ENCODE results near the gene TAGLN.
A peak's percentile ranks its signal among the peaks of the same experiment; 100 is the strongest.

Gene TAGLN

GRCh38 chr11:117230999-117231841 is 32.0 kb downstream of the TAGLN start:
- DNase-seq (ENCODE audit: low spot score): no peak

- no peak for DNase-seq (ENCODE audit: low spot score)
Measured at GRCh38 chr11:117231842-117232091, 32.6 kb downstream of the TAGLN start, which contains the start of gene PCSK7. TSS of gene PCSK7 (minus strand) at chr11:117232073. CDS start at chr11:117229844, 2,229 bp downstream.

GRCh38 chr11:117232092-117232878 is 33.1 kb downstream of the TAGLN start, which contains the start of gene RNF214:
TSS of gene RNF214 (plus strand) at chr11:117232671. CDS start at chr11:117234273, 1,602 bp downstream.
- DNase-seq (ENCODE audit: low spot score): peak; percentile 93

GRCh38 chr11:117232911-117233409 is 33.8 kb downstream of the TAGLN start:
- peak; percentile 68 for DNase-seq (ENCODE audit: low spot score)

GRCh38 chr11:117238221-117238620 is 39.1 kb downstream of the TAGLN start:
- no peak for DNase-seq (ENCODE audit: low spot score)

GRCh38 chr11:117239295-117239694 is 40.1 kb downstream of the TAGLN start:
- DNase-seq (ENCODE audit: low spot score): no peak

GRCh38 chr11:117248341-117248740 is 49.2 kb downstream of the TAGLN start:
- DNase-seq (ENCODE audit: low spot score): no peak

- no peak for DNase-seq (ENCODE audit: low spot score)
Measured at GRCh38 chr11:117249571-117249970, 50.4 kb downstream of the TAGLN start.

GRCh38 chr11:117251506-117251905 is 52.3 kb downstream of the TAGLN start:
- no peak for DNase-seq (ENCODE audit: low spot score)

- DNase-seq (ENCODE audit: low spot score): no peak
Measured at GRCh38 chr11:117255966-117256365, 56.8 kb downstream of the TAGLN start.

- no peak for DNase-seq (ENCODE audit: low spot score)
Measured at GRCh38 chr11:117256573-117256972, 57.4 kb downstream of the TAGLN start.
